ENCODE measurements around the gene LRRTM2.

DNA sequence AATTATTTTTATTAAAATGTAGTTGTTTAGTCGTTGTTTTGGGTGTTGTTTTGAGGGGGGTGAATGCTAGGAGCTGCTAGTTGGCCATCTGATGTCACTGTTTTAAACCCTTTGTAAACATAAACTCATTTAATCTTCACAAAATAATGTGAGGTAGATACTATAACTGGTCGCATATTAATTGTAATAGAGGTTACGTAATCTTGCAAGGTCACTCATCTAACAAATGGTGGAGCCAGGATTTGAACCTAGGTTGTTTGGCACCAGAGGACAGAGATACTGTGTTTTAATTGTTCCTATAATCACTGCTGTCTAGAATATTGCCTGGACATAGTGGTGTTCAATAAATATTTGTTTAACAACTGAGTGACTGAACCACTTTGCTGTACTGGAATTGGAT, 54.4 kb downstream of the LRRTM2 start:
- no peak for TF ChIP-seq ZFP3 (CRISPR knock-in tag; IDR thresholded peaks at IDR 0.05)
- no peak for TF ChIP-seq CSDC2 (CRISPR knock-in tag; IDR thresholded peaks at IDR 0.05)
- no peak for TF ChIP-seq BACH2 (CRISPR knock-in tag; IDR thresholded peaks at IDR 0.05; ENCODE audit: borderline replicate concordance)
- TF ChIP-seq, protein P1, sequence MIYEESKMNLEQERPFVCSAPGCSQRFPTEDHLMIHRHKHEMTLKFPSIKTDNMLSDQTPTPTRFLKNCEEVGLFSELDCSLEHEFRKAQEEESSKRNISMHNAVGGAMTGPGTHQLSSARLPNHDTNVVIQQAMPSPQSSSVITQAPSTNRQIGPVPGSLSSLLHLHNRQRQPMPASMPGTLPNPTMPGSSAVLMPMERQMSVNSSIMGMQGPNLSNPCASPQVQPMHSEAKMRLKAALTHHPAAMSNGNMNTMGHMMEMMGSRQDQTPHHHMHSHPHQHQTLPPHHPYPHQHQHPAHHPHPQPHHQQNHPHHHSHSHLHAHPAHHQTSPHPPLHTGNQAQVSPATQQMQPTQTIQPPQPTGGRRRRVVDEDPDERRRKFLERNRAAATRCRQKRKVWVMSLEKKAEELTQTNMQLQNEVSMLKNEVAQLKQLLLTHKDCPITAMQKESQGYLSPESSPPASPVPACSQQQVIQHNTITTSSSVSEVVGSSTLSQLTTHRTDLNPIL (CRISPR knock-in tag; IDR thresholded peaks at IDR 0.05; ENCODE audit: low read depth), result no peak
- no peak for TF ChIP-seq OSR1 (CRISPR knock-in tag; IDR thresholded peaks at IDR 0.05)
- no peak for TF ChIP-seq ZNF8 (CRISPR knock-in tag; IDR thresholded peaks at IDR 0.05)
- TF ChIP-seq, protein P2, sequence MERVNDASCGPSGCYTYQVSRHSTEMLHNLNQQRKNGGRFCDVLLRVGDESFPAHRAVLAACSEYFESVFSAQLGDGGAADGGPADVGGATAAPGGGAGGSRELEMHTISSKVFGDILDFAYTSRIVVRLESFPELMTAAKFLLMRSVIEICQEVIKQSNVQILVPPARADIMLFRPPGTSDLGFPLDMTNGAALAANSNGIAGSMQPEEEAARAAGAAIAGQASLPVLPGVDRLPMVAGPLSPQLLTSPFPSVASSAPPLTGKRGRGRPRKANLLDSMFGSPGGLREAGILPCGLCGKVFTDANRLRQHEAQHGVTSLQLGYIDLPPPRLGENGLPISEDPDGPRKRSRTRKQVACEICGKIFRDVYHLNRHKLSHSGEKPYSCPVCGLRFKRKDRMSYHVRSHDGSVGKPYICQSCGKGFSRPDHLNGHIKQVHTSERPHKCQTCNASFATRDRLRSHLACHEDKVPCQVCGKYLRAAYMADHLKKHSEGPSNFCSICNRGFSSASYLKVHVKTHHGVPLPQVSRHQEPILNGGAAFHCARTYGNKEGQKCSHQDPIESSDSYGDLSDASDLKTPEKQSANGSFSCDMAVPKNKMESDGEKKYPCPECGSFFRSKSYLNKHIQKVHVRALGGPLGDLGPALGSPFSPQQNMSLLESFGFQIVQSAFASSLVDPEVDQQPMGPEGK (CRISPR knock-in tag; IDR thresholded peaks at IDR 0.05; ENCODE audit: borderline replicate concordance), result no peak
